Psoas muscle (tissue), 8 donors: ENCODE results near the gene ASB11. TPM values are rescaled to one million over a fixed set of nuclear protein-coding genes. Genes with fewer than 3 reads are reported as not detected.
"Not testable (repeated sequence)": the region's sequence is repeated elsewhere in the genome, so short reads cannot be mapped to it uniquely, and the experiment has no call there.

Experiments
- ATAC-seq, 4 donors: fragments of 200-7000 bp; cut with Tn5 transposase; one replicate each; pipeline ENCODE4 v1.9.1; 2020; ENCODE audit warnings: moderate library complexity in 3 of 4, mild to moderate bottlenecking in 2 of 4
- DNase-seq, 2 donors: peaks; one replicate each; pipeline ENCODE4 v3.0.0-alpha.2; 2020
- H3K27ac ChIP-seq: fragments of 200-600 bp; one replicate; pipeline ENCODE4 v1.8.0; 2022
- H3K27me3 ChIP-seq, 3 donors: fragments of 200-600 bp in 1 of 3; one replicate each; pipeline versions ENCODE4 v1.6.1 to v1.8.0; 2013 to 2022; ENCODE audit warnings: low read length in 2 of 3, mild to moderate bottlenecking in 2 of 3, moderate library complexity in 1 of 3; ENCODE audit not compliant: insufficient read depth in 3 of 3
- H3K36me3 ChIP-seq, 2 donors: fragments of 200-600 bp in 1 of 2; one replicate each; pipeline versions ENCODE4 v1.6.1 to v1.8.0; 2013 to 2022; ENCODE audit warnings: low read depth in 1 of 2, mild to moderate bottlenecking in 1 of 2, moderate library complexity in 1 of 2; ENCODE audit not compliant: insufficient read depth in 1 of 2
- H3K4me1 ChIP-seq: fragments of 200-600 bp; one replicate; pipeline ENCODE4 v1.8.0; 2022
- H3K4me3 ChIP-seq: fragments of 200-600 bp; one replicate; pipeline ENCODE4 v1.8.0; 2022; ENCODE audit warnings: mild to moderate bottlenecking
- H3K9me3 ChIP-seq: fragments of 200-600 bp; one replicate; pipeline ENCODE4 v1.8.0; 2022
- CTCF ChIP-seq: fragments of 200-600 bp; IDR thresholded peaks from one replicate; pipeline ENCODE4 v1.8.0; 2022; ENCODE audit warnings: antibody characterized with exemption
- WGBS, 3 donors: extraction: QIAGEN DNeasy Blood & Tissue Kit; methylation state at CpG; one replicate each; pipeline versions ENCODE4 v1.1.6 to v1.1.7; 2013; 5-methylcytosine and 5-hydroxymethylcytosine counted together
- intact Hi-C, 2 donors: fragments of 100-400 bp; cut with DNase I; formaldehyde crosslinking; loops; one replicate each; pipeline versions ENCODE4 v1.11.0 to v1.14.2; 2022
- polyA plus RNA-seq, 3 donors: library from polyadenylated mRNA; stranded (reverse); fragments of 200-250 nt; gene quantifications; one replicate each; pipeline ENCODE4 v1.2.3, GENCODE V29; 2013
- total RNA-seq, 4 donors: library from RNA; stranded (reverse); fragmentation: NEBNext Ultra II Directional in 2 of 4; extraction: Animal tissue kit (Norgen Biotek cat#: 25700) in 2 of 4; gene quantifications; one replicate each; pipeline versions ENCODE4 v1.2.1 to v1.2.4, GENCODE V29; 2021 to 2023
- donor health status: healthy with polysubstance abuse.
- donor health status: DM: no; HTN: no; CAD: no; lungs with moderate emphysema.
- donor health status: Bipolar disorder and iron deficiency.
- donor health status: healthy.
- donor health status: DM: yes; HTN: yes; CAD: no.
- donor health status: DM: no; HTN: no; CAD: no.
- donor health status: DM: no; HTN: no; CAD: no.
- donor health status: DM: yes; HTN: yes; CAD: no.

Gene ASB11
- total and polyA plus RNA-seq, 7 donors: 1.5 to 53.4 (median 26.9) TPM

GRCh38 chrX:15298201-15298600, 17.2 kb downstream of the ASB11 start:
- TF ChIP-seq CTCF: no peak
- Histone ChIP-seq H3K4me3 (no peak overlapping the region), H3K27me3 (peaks cover 0 to 4% (median 0%) of the 10 kb centered on the region in 3 donors), H3K4me1 (peaks cover 15% of the 10 kb centered on the region), H3K36me3 (peaks cover 0 to 18% of the 10 kb centered on the region in 2 donors), H3K27ac (peak overlapping the region; percentile 87), H3K9me3 (no peaks in the 10 kb centered on the region)
- 43 to 60% (median 46%) methylated on average over 2 of the region's 2 CpGs for WGBS, 3 donors
- ATAC-seq (no peak), DNase-seq (no peak)
- intact Hi-C loops: no loop called here

GRCh38 chrX:15293451-15293850, 22.0 kb downstream of the ASB11 start:
- no peak for ATAC-seq
- WGBS, 3 donors: 82 to 100% (median 99%) methylated on average over 2 of the region's 2 CpGs
- Histone ChIP-seq H3K4me1 (peaks cover 5% of the 10 kb centered on the region), H3K27me3 (no peaks in the 10 kb centered on the region), H3K4me3 (no peak overlapping the region), H3K36me3 (peaks cover 0 to 60% of the 10 kb centered on the region in 2 donors), H3K27ac (no peak overlapping the region), H3K9me3 (no peaks in the 10 kb centered on the region)
- intact Hi-C loops: no loop called here
- no peak for DNase-seq
- TF ChIP-seq CTCF: no peak

- intact Hi-C loops: no loop called here
- 67 to 90% (median 83%) methylated on average over 2 to 3 of the region's 3 CpGs for WGBS, 3 donors
- H3K27ac ChIP-seq: no peak overlapping the region
Observed at GRCh38 chrX:15292861-15293260, 22.6 kb downstream of the ASB11 start.

GRCh38 chrX:15277604-15278003, 37.8 kb downstream of the ASB11 start:
- H3K36me3 ChIP-seq: peaks cover 0 to 5% of the 10 kb centered on the region in 2 donors
- ATAC-seq: peak; percentile 61 to 84 (median 81)
- H3K27ac ChIP-seq: peak overlapping the region; percentile 73
- no peaks in the 10 kb centered on the region for H3K4me1 ChIP-seq
- no peak for DNase-seq
- intact Hi-C loops: no loop called here
- H3K4me3 ChIP-seq: no peak overlapping the region
- peaks cover 0 to 11% (median 0%) of the 10 kb centered on the region in 3 donors for H3K27me3 ChIP-seq
- H3K9me3 ChIP-seq: no peaks in the 10 kb centered on the region
- 33 to 50% (median 39%) methylated on average over 1 of the region's 1 CpG for WGBS, 3 donors
- no peak for TF ChIP-seq CTCF

More at GRCh38 chrX:15292861-15293260, 22.6 kb downstream of the ASB11 start:
- no peak overlapping the region for H3K4me3 ChIP-seq
- ATAC-seq (no peak), DNase-seq (no peak)
- no peak for TF ChIP-seq CTCF
- H3K9me3 ChIP-seq: no peaks in the 10 kb centered on the region
- peaks cover 0 to 62% of the 10 kb centered on the region in 2 donors for H3K36me3 ChIP-seq
- H3K27me3 ChIP-seq: no peaks in the 10 kb centered on the region
- peaks cover under 1% of the 10 kb centered on the region for H3K4me1 ChIP-seq

- WGBS, 3 donors: 81 to 87% (median 85%) methylated on average over 2 of the region's 2 CpGs
- TF ChIP-seq CTCF: no peak
- Histone ChIP-seq H3K4me1 (no peaks in the 10 kb centered on the region), H3K4me3 (no peak overlapping the region), H3K36me3 (no peaks in the 10 kb centered on the region), H3K9me3 (no peaks in the 10 kb centered on the region), H3K27me3 (no peaks in the 10 kb centered on the region), H3K27ac (no peak overlapping the region)
- DNase-seq: no peak
- intact Hi-C loops: no loop called here
- no peak for ATAC-seq
Observed at GRCh38 chrX:15274946-15275345, 40.5 kb downstream of the ASB11 start.

GRCh38 chrX:15273275-15273674, 42.2 kb downstream of the ASB11 start:
- H3K4me3 ChIP-seq, ATAC-seq, H3K9me3 ChIP-seq, DNase-seq, H3K4me1 ChIP-seq, H3K27me3 ChIP-seq, H3K27ac ChIP-seq, H3K36me3 ChIP-seq, intact Hi-C loops: not testable (repeated sequence)
- 85 to 94% (median 93%) methylated on average over 10 of the region's 10 CpGs for WGBS, 3 donors
